ENCODE results near the gene TJP1.
"Not testable (repeated sequence)": the region's sequence is repeated elsewhere in the genome, so short reads cannot be mapped to it uniquely, and the experiment has no call there.

TJP1 gene

DNA sequence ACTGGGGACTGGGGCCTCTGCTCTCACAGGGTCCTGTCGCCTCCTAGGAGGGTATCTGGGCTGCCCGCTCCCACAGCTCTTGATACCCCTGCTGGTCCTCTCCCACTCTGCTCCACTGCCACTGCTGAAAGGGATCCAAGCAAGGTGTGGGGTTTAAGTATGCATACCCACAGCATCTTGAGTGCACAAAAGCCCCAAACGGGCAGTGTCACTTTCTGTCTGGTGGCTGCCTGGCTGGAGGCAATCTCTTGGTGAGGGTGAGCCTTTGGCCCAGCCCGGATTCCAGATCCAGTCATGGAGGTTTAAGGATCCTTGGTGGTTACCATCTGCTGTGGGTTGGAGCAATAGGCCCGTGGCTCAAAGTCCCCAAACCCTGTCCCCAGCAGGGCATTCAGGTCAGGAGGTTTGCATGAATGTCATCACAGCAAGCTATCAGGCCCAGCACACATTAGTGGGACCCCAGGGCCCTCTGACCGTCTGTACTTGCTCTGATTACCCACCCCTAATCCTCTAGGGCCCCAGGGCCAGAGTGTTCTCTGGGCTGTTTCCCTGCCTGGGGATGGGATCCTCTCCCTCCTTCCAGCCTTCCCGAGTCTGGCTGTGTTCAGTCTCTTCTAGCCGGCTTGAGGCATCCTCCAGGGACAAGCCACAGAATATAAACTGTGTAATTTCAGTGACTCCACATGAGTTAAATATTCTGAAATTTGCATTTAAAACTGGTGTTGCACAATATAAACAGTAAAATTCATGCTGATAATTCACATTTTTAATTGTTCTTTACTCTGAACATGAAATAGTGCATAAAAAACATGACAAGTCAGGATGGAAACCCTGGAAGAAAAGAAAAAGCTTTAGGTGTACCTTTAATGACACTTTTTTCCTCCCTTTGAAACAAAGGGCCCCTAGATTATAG, 4.9 kb upstream of the TJP1 start:
- Mint-ChIP-seq H3K4me3 (no peak overlapping the region), H3K27ac (ENCODE audit: low read depth) (no peak overlapping the region), H3K36me3 (ENCODE audit: insufficient read depth) (peaks cover 4% of the 10 kb centered on the region), H3K9me3 (peaks cover 17% of the 10 kb centered on the region), H3K4me1 (peaks cover 18% of the 10 kb centered on the region), H3K27me3 (peaks cover 35% of the 10 kb centered on the region)
- DNase-seq (ENCODE audit: low spot score in 2 of 2) (no peak), ATAC-seq (replicated peaks; ENCODE audit: extremely low read depth, poor library complexity, severe bottlenecking) (no peak)

GRCh38 chr15:29825227-29825626, 3.0 kb upstream of the TJP1 start:
- no peak for DNase-seq (ENCODE audit: low spot score in 2 of 2)
- ATAC-seq (replicated peaks; ENCODE audit: extremely low read depth, poor library complexity, severe bottlenecking): no peak
- H3K4me3 Mint-ChIP-seq: no peak overlapping the region

DNA sequence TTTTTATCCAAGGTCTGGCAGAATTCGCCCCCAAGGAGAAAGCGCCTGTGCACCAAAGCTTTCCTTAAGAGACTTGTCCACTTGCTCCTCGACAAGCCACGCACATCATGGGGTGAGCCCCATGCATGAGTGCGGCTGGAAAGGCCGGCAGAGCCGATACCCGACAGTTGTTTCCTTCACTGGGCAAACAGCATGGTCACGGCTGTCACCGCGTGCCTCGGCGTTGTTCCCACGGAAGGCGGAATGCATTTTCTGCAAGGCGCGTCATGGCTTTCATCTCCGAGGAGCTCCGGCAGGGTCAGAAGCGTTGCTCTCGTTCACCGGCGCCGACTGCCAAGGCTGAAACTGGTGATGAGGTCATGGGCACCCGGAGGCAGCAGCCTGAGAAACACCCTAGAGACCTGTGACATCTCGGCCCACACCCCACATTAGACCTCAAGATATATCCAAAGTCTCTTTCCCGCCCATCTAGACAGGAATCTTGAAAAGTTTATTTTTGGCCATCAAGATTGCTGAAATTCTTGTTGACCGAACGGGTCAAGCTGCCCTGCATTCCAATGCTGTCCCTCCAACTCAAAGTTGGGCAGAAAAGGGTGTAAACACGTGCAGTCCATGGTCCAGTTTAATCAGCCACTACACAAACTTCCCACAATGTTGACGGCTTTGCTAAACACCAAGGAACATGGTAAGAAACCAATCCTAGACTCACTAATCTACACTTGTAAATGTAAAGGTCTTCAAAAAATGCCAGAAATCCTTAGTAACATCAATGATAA, 604 bp upstream of the TJP1 start:
- peaks cover 40% of the 10 kb centered on the region for H3K27me3 Mint-ChIP-seq
- DNase-seq (ENCODE audit: low spot score in 2 of 2): no peak
- H3K4me1 Mint-ChIP-seq: peaks cover 18% of the 10 kb centered on the region
- H3K4me3 Mint-ChIP-seq: no peak overlapping the region
- no peak for ATAC-seq (replicated peaks; ENCODE audit: extremely low read depth, poor library complexity, severe bottlenecking)
- no peak overlapping the region for H3K27ac Mint-ChIP-seq (ENCODE audit: low read depth)
- peaks cover 1% of the 10 kb centered on the region for H3K36me3 Mint-ChIP-seq (ENCODE audit: insufficient read depth)
- peaks cover 7% of the 10 kb centered on the region for H3K9me3 Mint-ChIP-seq

More at GRCh38 chr15:29825227-29825626, 3.0 kb upstream of the TJP1 start:
- Mint-ChIP-seq H3K36me3 (ENCODE audit: insufficient read depth) (peaks cover 1% of the 10 kb centered on the region), H3K27ac (ENCODE audit: low read depth) (peak overlapping the region; percentile 35), H3K27me3 (peaks cover 23% of the 10 kb centered on the region), H3K4me1 (peaks cover 18% of the 10 kb centered on the region), H3K9me3 (peaks cover 7% of the 10 kb centered on the region)

DNA sequence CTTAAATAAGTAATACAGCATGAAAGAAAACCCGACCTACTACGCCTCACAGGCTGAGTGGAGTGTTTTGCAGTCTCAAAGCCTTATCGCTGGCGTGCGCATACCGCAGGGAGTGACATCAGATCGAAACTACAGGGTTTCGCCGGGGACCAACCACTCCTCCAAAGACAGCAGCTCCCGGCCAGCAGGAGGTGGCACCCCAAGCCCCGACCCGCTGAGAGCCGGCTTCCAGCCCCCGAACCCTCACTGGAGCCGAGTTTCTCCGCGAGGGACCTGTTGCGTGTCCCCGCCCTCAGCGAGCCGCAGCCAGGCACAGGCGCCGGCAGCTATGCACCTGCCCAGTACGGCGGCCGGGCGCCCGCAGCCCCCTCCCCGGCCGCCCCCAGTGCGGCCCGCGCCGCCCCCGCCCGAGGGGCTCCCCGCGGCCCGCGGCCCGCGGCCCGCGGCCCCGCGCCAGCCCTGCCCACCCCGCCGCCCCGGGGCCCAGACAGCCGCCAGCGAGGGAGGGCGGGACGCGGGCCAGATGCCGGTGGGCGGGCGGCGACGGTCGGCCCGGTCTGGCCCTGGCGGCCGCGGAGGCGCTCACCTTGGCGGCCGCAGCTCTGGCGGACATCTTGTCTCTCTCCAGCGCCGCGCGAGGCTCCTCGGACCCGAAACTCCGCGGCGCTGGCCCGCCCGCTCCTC, 710 bp downstream of the TJP1 start:
- ATAC-seq (replicated peaks; ENCODE audit: extremely low read depth, poor library complexity, severe bottlenecking) (no peak), DNase-seq (ENCODE audit: low spot score in 2 of 2) (no peak)
- H3K9me3 Mint-ChIP-seq: peaks cover 6% of the 10 kb centered on the region
- H3K4me3 Mint-ChIP-seq: peak overlapping the region; percentile 25
- H3K36me3 Mint-ChIP-seq (ENCODE audit: insufficient read depth): peaks cover 1% of the 10 kb centered on the region
- H3K4me1 Mint-ChIP-seq: peaks cover 16% of the 10 kb centered on the region
- H3K27ac Mint-ChIP-seq (ENCODE audit: low read depth): no peak overlapping the region
- H3K27me3 Mint-ChIP-seq: peaks cover 48% of the 10 kb centered on the region

DNA sequence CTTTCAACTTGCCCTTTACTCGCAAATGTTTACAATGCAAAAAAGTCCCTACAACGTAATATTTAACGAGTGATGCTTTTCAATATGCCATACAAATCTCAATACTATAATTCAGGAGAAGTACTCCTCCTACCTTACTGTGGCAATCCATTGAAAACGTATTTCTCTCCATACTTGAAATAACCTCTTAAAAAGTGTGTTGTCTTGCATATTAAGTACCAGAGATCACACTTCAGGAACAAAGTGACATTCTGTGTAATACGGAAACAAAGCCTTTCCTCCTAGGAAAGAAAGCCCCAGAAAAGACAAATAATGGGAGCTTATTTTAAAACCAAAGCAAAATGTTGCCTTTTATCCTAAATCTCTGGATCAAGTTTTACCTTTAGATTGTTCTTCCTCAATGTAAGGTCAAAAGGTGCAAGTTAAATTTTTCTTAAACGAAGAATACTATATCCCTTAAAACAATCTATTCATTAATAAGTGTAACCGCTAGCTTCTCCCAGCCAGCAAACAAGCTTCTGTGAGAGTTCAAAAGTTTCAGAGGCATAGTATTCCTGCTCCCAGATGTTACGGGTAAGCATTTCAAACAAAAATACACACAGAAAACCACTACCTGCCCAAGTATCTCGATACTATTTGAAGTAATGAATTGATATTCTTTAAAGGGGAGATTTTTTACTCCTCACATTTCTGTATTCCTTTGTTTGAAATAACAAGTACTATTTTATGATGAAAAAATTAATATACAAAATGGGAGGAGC, 1.7 kb downstream of the TJP1 start:
- H3K27me3 Mint-ChIP-seq: peaks cover 55% of the 10 kb centered on the region
- no peak for ATAC-seq (replicated peaks; ENCODE audit: extremely low read depth, poor library complexity, severe bottlenecking)

GRCh38 chr15:29819979-29820378, 2.3 kb downstream of the TJP1 start:
- Mint-ChIP-seq H3K4me3 (no peak overlapping the region), H3K27ac (ENCODE audit: low read depth) (no peak overlapping the region), H3K27me3 (peaks cover 61% of the 10 kb centered on the region), H3K36me3 (ENCODE audit: insufficient read depth) (no peaks in the 10 kb centered on the region), H3K9me3 (no peaks in the 10 kb centered on the region), H3K4me1 (peaks cover 6% of the 10 kb centered on the region)
- no peak for DNase-seq (ENCODE audit: low spot score in 2 of 2)
- ATAC-seq (replicated peaks; ENCODE audit: extremely low read depth, poor library complexity, severe bottlenecking): no peak

More for the DNA sequence above, 1.7 kb downstream of the TJP1 start:
- Mint-ChIP-seq H3K27ac (ENCODE audit: low read depth) (no peak overlapping the region), H3K4me3 (no peak overlapping the region), H3K9me3 (no peaks in the 10 kb centered on the region), H3K36me3 (ENCODE audit: insufficient read depth) (peaks cover 1% of the 10 kb centered on the region), H3K4me1 (peaks cover 9% of the 10 kb centered on the region)
- no peak for DNase-seq (ENCODE audit: low spot score in 2 of 2)

- Mint-ChIP-seq H3K4me1 (peaks cover 3% of the 10 kb centered on the region), H3K27me3 (peaks cover 69% of the 10 kb centered on the region), H3K27ac (ENCODE audit: low read depth) (no peak overlapping the region), H3K9me3 (no peaks in the 10 kb centered on the region), H3K36me3 (ENCODE audit: insufficient read depth) (no peaks in the 10 kb centered on the region), H3K4me3 (no peak overlapping the region)
- ATAC-seq (replicated peaks; ENCODE audit: extremely low read depth, poor library complexity, severe bottlenecking): no peak
- DNase-seq (ENCODE audit: low spot score in 2 of 2): no peak
These were observed 4.1 kb downstream of the TJP1 start for GRCh38 chr15:29818141-29818540.

GRCh38 chr15:29817455-29817854, 4.8 kb downstream of the TJP1 start:
- H3K36me3 Mint-ChIP-seq (ENCODE audit: insufficient read depth): not testable (repeated sequence)
- H3K27me3 Mint-ChIP-seq: peaks cover 71% of the 10 kb centered on the region

GRCh38 chr15:29815000-29815710, 7.1 kb downstream of the TJP1 start:
- Mint-ChIP-seq H3K4me3 (no peak overlapping the region), H3K27me3 (peaks cover 85% of the 10 kb centered on the region), H3K4me1 (no peaks in the 10 kb centered on the region), H3K27ac (ENCODE audit: low read depth) (no peak overlapping the region), H3K9me3 (no peaks in the 10 kb centered on the region), H3K36me3 (ENCODE audit: insufficient read depth) (no peaks in the 10 kb centered on the region)
- no peak for ATAC-seq (replicated peaks; ENCODE audit: extremely low read depth, poor library complexity, severe bottlenecking)
- DNase-seq (ENCODE audit: low spot score in 2 of 2): no peak

More at GRCh38 chr15:29817455-29817854, 4.8 kb downstream of the TJP1 start:
- not testable (repeated sequence) for ATAC-seq (replicated peaks; ENCODE audit: extremely low read depth, poor library complexity, severe bottlenecking); H3K27ac Mint-ChIP-seq (ENCODE audit: low read depth); DNase-seq (ENCODE audit: low spot score in 2 of 2); H3K9me3 Mint-ChIP-seq; H3K4me3 Mint-ChIP-seq; H3K4me1 Mint-ChIP-seq

GRCh38 chr15:29813009-29813408, 9.3 kb downstream of the TJP1 start:
- DNase-seq (ENCODE audit: low spot score in 2 of 2) (no peak), ATAC-seq (replicated peaks; ENCODE audit: extremely low read depth, poor library complexity, severe bottlenecking) (no peak)
- Mint-ChIP-seq H3K27ac (ENCODE audit: low read depth) (no peak overlapping the region), H3K36me3 (ENCODE audit: insufficient read depth) (no peaks in the 10 kb centered on the region), H3K9me3 (no peaks in the 10 kb centered on the region), H3K4me1 (no peaks in the 10 kb centered on the region), H3K27me3 (peaks cover 66% of the 10 kb centered on the region), H3K4me3 (no peak overlapping the region)

GRCh38 chr15:29812384-29812694, 9.9 kb downstream of the TJP1 start:
- H3K9me3 Mint-ChIP-seq: no peaks in the 10 kb centered on the region
- no peaks in the 10 kb centered on the region for H3K36me3 Mint-ChIP-seq (ENCODE audit: insufficient read depth)
- H3K4me3 Mint-ChIP-seq: no peak overlapping the region
- H3K4me1 Mint-ChIP-seq: no peaks in the 10 kb centered on the region
- H3K27ac Mint-ChIP-seq (ENCODE audit: low read depth): no peak overlapping the region
- DNase-seq (ENCODE audit: low spot score in 2 of 2): no peak
- peaks cover 65% of the 10 kb centered on the region for H3K27me3 Mint-ChIP-seq
- no peak for ATAC-seq (replicated peaks; ENCODE audit: extremely low read depth, poor library complexity, severe bottlenecking)
